Measurements from ENCODE around the gene HECW1.

HECW1 gene

GRCh38 chr7:43151076-43151475 is 38.6 kb downstream of the HECW1 start:
- H3K36me3 ChIP-seq (ENCODE audit: insufficient read depth, low read length), result no peaks in the 10 kb centered on the region
- no peak overlapping the region for H2AFZ ChIP-seq (ENCODE audit: low read length)
- H3K9me3 ChIP-seq (ENCODE audit: insufficient read depth, low read depth, low read length), result no peaks in the 10 kb centered on the region
- H3K4me2 ChIP-seq (ENCODE audit: low read depth, low read length, poor library complexity, severe bottlenecking), result no peak overlapping the region
- no peak overlapping the region for H3K9ac ChIP-seq (ENCODE audit: low read depth, low read length, poor library complexity, severe bottlenecking)
- H3F3A ChIP-seq (ENCODE audit: low read depth), result no peaks in the 10 kb centered on the region
- H3K4me1 ChIP-seq (ENCODE audit: insufficient read depth, low read length, poor library complexity, severe bottlenecking), result no peaks in the 10 kb centered on the region
- H3K4me3 ChIP-seq (ENCODE audit: low read length, poor library complexity, severe bottlenecking), result no peak overlapping the region
- H3K9me2 ChIP-seq (replicated peaks; ENCODE audit: low read depth, low read length), result no peaks in the 10 kb centered on the region
- H3K27me3 ChIP-seq (ENCODE audit: insufficient read depth, low read length, poor library complexity, severe bottlenecking), result no peaks in the 10 kb centered on the region
- no peaks in the 10 kb centered on the region for H4K20me1 ChIP-seq (ENCODE audit: insufficient read depth, low read length, poor library complexity, severe bottlenecking)
- TF ChIP-seq, protein P1, sequence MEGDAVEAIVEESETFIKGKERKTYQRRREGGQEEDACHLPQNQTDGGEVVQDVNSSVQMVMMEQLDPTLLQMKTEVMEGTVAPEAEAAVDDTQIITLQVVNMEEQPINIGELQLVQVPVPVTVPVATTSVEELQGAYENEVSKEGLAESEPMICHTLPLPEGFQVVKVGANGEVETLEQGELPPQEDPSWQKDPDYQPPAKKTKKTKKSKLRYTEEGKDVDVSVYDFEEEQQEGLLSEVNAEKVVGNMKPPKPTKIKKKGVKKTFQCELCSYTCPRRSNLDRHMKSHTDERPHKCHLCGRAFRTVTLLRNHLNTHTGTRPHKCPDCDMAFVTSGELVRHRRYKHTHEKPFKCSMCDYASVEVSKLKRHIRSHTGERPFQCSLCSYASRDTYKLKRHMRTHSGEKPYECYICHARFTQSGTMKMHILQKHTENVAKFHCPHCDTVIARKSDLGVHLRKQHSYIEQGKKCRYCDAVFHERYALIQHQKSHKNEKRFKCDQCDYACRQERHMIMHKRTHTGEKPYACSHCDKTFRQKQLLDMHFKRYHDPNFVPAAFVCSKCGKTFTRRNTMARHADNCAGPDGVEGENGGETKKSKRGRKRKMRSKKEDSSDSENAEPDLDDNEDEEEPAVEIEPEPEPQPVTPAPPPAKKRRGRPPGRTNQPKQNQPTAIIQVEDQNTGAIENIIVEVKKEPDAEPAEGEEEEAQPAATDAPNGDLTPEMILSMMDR (conservative IDR thresholded peaks at IDR 0.05; ENCODE audit: low read length), result no peak
- no peak for TF ChIP-seq EZH2phosphoT487 (IDR thresholded peaks at IDR 0.05; ENCODE audit: borderline replicate concordance)
- no peaks in the 10 kb centered on the region for H3K79me2 ChIP-seq (ENCODE audit: insufficient read depth, low read length)

- H3K4me2 ChIP-seq (ENCODE audit: low read depth, low read length, poor library complexity, severe bottlenecking), result no peak overlapping the region
Observed at GRCh38 chr7:43152696-43153095, 40.2 kb downstream of the HECW1 start.

GRCh38 chr7:43155636-43156035 is 43.2 kb downstream of the HECW1 start:
- Histone ChIP-seq H4K20me1 (ENCODE audit: insufficient read depth, low read length, poor library complexity, severe bottlenecking) (no peaks in the 10 kb centered on the region), H3F3A (ENCODE audit: low read depth) (no peaks in the 10 kb centered on the region), H3K79me2 (ENCODE audit: insufficient read depth, low read length) (no peaks in the 10 kb centered on the region)

More at GRCh38 chr7:43152696-43153095, 40.2 kb downstream of the HECW1 start:
- Histone ChIP-seq H4K20me1 (ENCODE audit: insufficient read depth, low read length, poor library complexity, severe bottlenecking) (no peaks in the 10 kb centered on the region), H3K9me2 (replicated peaks; ENCODE audit: low read depth, low read length) (no peaks in the 10 kb centered on the region), H3K9me3 (ENCODE audit: insufficient read depth, low read depth, low read length) (no peaks in the 10 kb centered on the region), H3K27me3 (ENCODE audit: insufficient read depth, low read length, poor library complexity, severe bottlenecking) (no peaks in the 10 kb centered on the region), H3K4me1 (ENCODE audit: insufficient read depth, low read length, poor library complexity, severe bottlenecking) (no peaks in the 10 kb centered on the region), H3K4me3 (ENCODE audit: low read length, poor library complexity, severe bottlenecking) (no peak overlapping the region), H2AFZ (ENCODE audit: low read length) (no peak overlapping the region), H3K79me2 (ENCODE audit: insufficient read depth, low read length) (no peaks in the 10 kb centered on the region), H3K9ac (ENCODE audit: low read depth, low read length, poor library complexity, severe bottlenecking) (no peak overlapping the region), H3K36me3 (ENCODE audit: insufficient read depth, low read length) (no peaks in the 10 kb centered on the region), H3F3A (ENCODE audit: low read depth) (no peaks in the 10 kb centered on the region)
- TF ChIP-seq, protein P1 (conservative IDR thresholded peaks at IDR 0.05; ENCODE audit: low read length), result no peak
- no peak for TF ChIP-seq EZH2phosphoT487 (IDR thresholded peaks at IDR 0.05; ENCODE audit: borderline replicate concordance)

More at GRCh38 chr7:43155636-43156035, 43.2 kb downstream of the HECW1 start:
- no peak overlapping the region for H3K4me2 ChIP-seq (ENCODE audit: low read depth, low read length, poor library complexity, severe bottlenecking)
- no peaks in the 10 kb centered on the region for H3K36me3 ChIP-seq (ENCODE audit: insufficient read depth, low read length)
- H2AFZ ChIP-seq (ENCODE audit: low read length), result no peak overlapping the region
- TF ChIP-seq EZH2phosphoT487 (IDR thresholded peaks at IDR 0.05; ENCODE audit: borderline replicate concordance), result no peak
- TF ChIP-seq, protein P1 (conservative IDR thresholded peaks at IDR 0.05; ENCODE audit: low read length), result no peak
- H3K9ac ChIP-seq (ENCODE audit: low read depth, low read length, poor library complexity, severe bottlenecking), result no peak overlapping the region
- no peaks in the 10 kb centered on the region for H3K4me1 ChIP-seq (ENCODE audit: insufficient read depth, low read length, poor library complexity, severe bottlenecking)
- no peaks in the 10 kb centered on the region for H3K9me2 ChIP-seq (replicated peaks; ENCODE audit: low read depth, low read length)
- no peaks in the 10 kb centered on the region for H3K9me3 ChIP-seq (ENCODE audit: insufficient read depth, low read depth, low read length)
- H3K4me3 ChIP-seq (ENCODE audit: low read length, poor library complexity, severe bottlenecking), result no peak overlapping the region
- no peaks in the 10 kb centered on the region for H3K27me3 ChIP-seq (ENCODE audit: insufficient read depth, low read length, poor library complexity, severe bottlenecking)
